HUES6 (cell line): ENCODE data around the gene BICRAL.

Experiments used
- H3K27ac ChIP-seq: 2 replicates; pipeline ENCODE4 v1.7.0; 2013; ENCODE audit warnings: low read depth, mild to moderate bottlenecking, low read length, inconsistent platforms
- H3K27me3 ChIP-seq: 2 replicates; pipeline ENCODE4 v1.6.1; 2013; ENCODE audit warnings: low read length; ENCODE audit not compliant: control insufficient read depth, insufficient read depth
- H3K36me3 ChIP-seq: 2 replicates; pipeline ENCODE4 v1.6.1; 2013; ENCODE audit warnings: low read length; ENCODE audit not compliant: control insufficient read depth, insufficient read depth
- H3K4me1 ChIP-seq: 2 replicates; pipeline ENCODE4 v1.6.1; 2013; ENCODE audit warnings: low read length; ENCODE audit not compliant: control insufficient read depth, insufficient read depth
- H3K4me3 ChIP-seq: 2 replicates; pipeline ENCODE4 v1.5.1; 2013; ENCODE audit warnings: low read depth, low read length
- H3K9ac ChIP-seq: one replicate; pipeline ENCODE4 v1.6.1; 2013; ENCODE audit warnings: mild to moderate bottlenecking, low read length
- H3K9me3 ChIP-seq: 2 replicates; pipeline ENCODE4 v1.6.1; 2013; ENCODE audit warnings: low read depth, low read length; ENCODE audit not compliant: control insufficient read depth, insufficient read depth

Gene BICRAL

GRCh38 chr6:42748203-42748898 lies 33.5 kb upstream of the BICRAL start:
- Histone ChIP-seq H3K27me3 (no peaks in the 10 kb centered on the region), H3K36me3 (no peaks in the 10 kb centered on the region), H3K9ac (no peak overlapping the region), H3K4me1 (peaks cover 10% of the 10 kb centered on the region), H3K4me3 (peak overlapping the region; percentile 71), H3K27ac (no peak overlapping the region), H3K9me3 (no peaks in the 10 kb centered on the region)

GRCh38 chr6:42751055-42751454 lies 30.8 kb upstream of the BICRAL start:
- no peak overlapping the region for H3K27ac ChIP-seq
- H3K36me3 ChIP-seq: no peaks in the 10 kb centered on the region
- H3K9me3 ChIP-seq: no peaks in the 10 kb centered on the region
- H3K9ac ChIP-seq: no peak overlapping the region
- no peaks in the 10 kb centered on the region for H3K27me3 ChIP-seq
- no peak overlapping the region for H3K4me3 ChIP-seq
- H3K4me1 ChIP-seq: peaks cover 21% of the 10 kb centered on the region

- peaks cover 38% of the 10 kb centered on the region for H3K4me1 ChIP-seq
- H3K9me3 ChIP-seq: no peaks in the 10 kb centered on the region
- H3K27ac ChIP-seq: no peak overlapping the region
- no peak overlapping the region for H3K9ac ChIP-seq
- H3K27me3 ChIP-seq: no peaks in the 10 kb centered on the region
- peaks cover 4% of the 10 kb centered on the region; the same call in 1 of the 2 replicates for H3K36me3 ChIP-seq
- no peak overlapping the region for H3K4me3 ChIP-seq
Measured at GRCh38 chr6:42754759-42755158, 27.1 kb upstream of the BICRAL start.

GRCh38 chr6:42756722-42757121 lies 25.1 kb upstream of the BICRAL start:
- Histone ChIP-seq H3K27ac (0 out of 2 replicates have a peak overlapping the region, but pooled peaks have one; percentile 47), H3K27me3 (no peaks in the 10 kb centered on the region), H3K9ac (no peak overlapping the region), H3K36me3 (peaks cover 5% of the 10 kb centered on the region; the same call in 1 of the 2 replicates), H3K4me1 (peaks cover 40% of the 10 kb centered on the region), H3K4me3 (peak overlapping the region; percentile 18; the same call in 1 of the 2 replicates), H3K9me3 (no peaks in the 10 kb centered on the region)

- Histone ChIP-seq H3K27ac (no peak overlapping the region), H3K4me3 (no peak overlapping the region), H3K9ac (no peak overlapping the region), H3K9me3 (no peaks in the 10 kb centered on the region), H3K27me3 (no peaks in the 10 kb centered on the region), H3K36me3 (peaks cover 5% of the 10 kb centered on the region; the same call in 1 of the 2 replicates), H3K4me1 (peaks cover 41% of the 10 kb centered on the region)
Measured at GRCh38 chr6:42758756-42759430, 23.0 kb upstream of the BICRAL start.

GRCh38 chr6:42761287-42762067 lies 20.4 kb upstream of the BICRAL start:
- peaks cover 26% of the 10 kb centered on the region for H3K4me1 ChIP-seq
- H3K27ac ChIP-seq: no peak overlapping the region
- H3K9me3 ChIP-seq: no peaks in the 10 kb centered on the region
- H3K9ac ChIP-seq: no peak overlapping the region
- no peaks in the 10 kb centered on the region for H3K27me3 ChIP-seq
- no peak overlapping the region for H3K4me3 ChIP-seq
- peaks cover 5% of the 10 kb centered on the region; the same call in 1 of the 2 replicates for H3K36me3 ChIP-seq

GRCh38 chr6:42762426-42762859 lies 19.4 kb upstream of the BICRAL start:
- no peaks in the 10 kb centered on the region for H3K27me3 ChIP-seq
- H3K4me1 ChIP-seq: peaks cover 21% of the 10 kb centered on the region
- no peak overlapping the region for H3K27ac ChIP-seq
- peaks cover 5% of the 10 kb centered on the region; the same call in 1 of the 2 replicates for H3K36me3 ChIP-seq
- H3K4me3 ChIP-seq: no peak overlapping the region
- H3K9me3 ChIP-seq: no peaks in the 10 kb centered on the region
- no peak overlapping the region for H3K9ac ChIP-seq

- Histone ChIP-seq H3K9ac (no peak overlapping the region), H3K4me1 (peaks cover 16% of the 10 kb centered on the region), H3K27me3 (no peaks in the 10 kb centered on the region), H3K4me3 (no peak overlapping the region), H3K27ac (no peak overlapping the region), H3K36me3 (peaks cover 5% of the 10 kb centered on the region; the same call in 1 of the 2 replicates), H3K9me3 (no peaks in the 10 kb centered on the region)
Measured at GRCh38 chr6:42762950-42763349, 18.9 kb upstream of the BICRAL start.

- H3K27me3 ChIP-seq: no peaks in the 10 kb centered on the region
- no peak overlapping the region for H3K27ac ChIP-seq
- H3K9ac ChIP-seq: no peak overlapping the region
- no peak overlapping the region for H3K4me3 ChIP-seq
- no peaks in the 10 kb centered on the region for H3K9me3 ChIP-seq
- no peaks in the 10 kb centered on the region for H3K36me3 ChIP-seq
- H3K4me1 ChIP-seq: peaks cover 5% of the 10 kb centered on the region
Measured at GRCh38 chr6:42764911-42765648, 16.8 kb upstream of the BICRAL start.

GRCh38 chr6:42766163-42766670 lies 15.6 kb upstream of the BICRAL start:
- H3K9ac ChIP-seq: no peak overlapping the region
- H3K27me3 ChIP-seq: no peaks in the 10 kb centered on the region
- no peaks in the 10 kb centered on the region for H3K9me3 ChIP-seq
- no peak overlapping the region for H3K4me3 ChIP-seq
- H3K4me1 ChIP-seq: peaks cover 11% of the 10 kb centered on the region
- H3K27ac ChIP-seq: no peak overlapping the region
- H3K36me3 ChIP-seq: no peaks in the 10 kb centered on the region
